Activated CD8-positive, alpha-beta T cell treated with anti-CD3 and anti-CD28 coated beads for 36 hours (primary cell): ENCODE measurements around the gene PLCB4. TPM values are rescaled to one million over a fixed set of nuclear protein-coding genes. Genes with fewer than 3 reads are reported as not detected.

Source experiments
- ATAC-seq: fragments of 200-7000 bp; cut with Tn5 transposase; one replicate; pipeline ENCODE4 v1.10.0; 2021; ENCODE audit warnings: mild to moderate bottlenecking, moderate library complexity
- CTCF ChIA-PET: fragments of 350-600 bp; sonication (Branson Sonifier 250); formaldehyde crosslinking; loops from one replicate; lab custom pipeline; 2021; ENCODE audit warnings: antibody characterized with exemption; lab: Charles Lee
- POLR2A ChIA-PET: fragments of 350-600 bp; sonication (Branson Sonifier 250); formaldehyde crosslinking; loops from one replicate; lab custom pipeline; 2021; ENCODE audit warnings: antibody characterized with exemption; lab: Charles Lee
- DNase-seq: peaks from one replicate; pipeline ENCODE4 v3.0.0-alpha.2; 2020
- H3K27ac Mint-ChIP-seq: one replicate; pipeline ENCODE4 v1.8.0; 2021; ENCODE audit warnings: mild to moderate bottlenecking, mixed read lengths
- H3K27me3 Mint-ChIP-seq: one replicate; pipeline ENCODE4 v1.8.0; 2021; ENCODE audit warnings: mixed read lengths
- H3K36me3 Mint-ChIP-seq: one replicate; pipeline ENCODE4 v1.8.0; 2021; ENCODE audit warnings: low read depth, mixed read lengths
- H3K4me1 Mint-ChIP-seq: one replicate; pipeline ENCODE4 v1.8.0; 2021; ENCODE audit warnings: low read depth, mixed read lengths
- H3K4me3 Mint-ChIP-seq: one replicate; pipeline ENCODE4 v1.8.0; 2021; ENCODE audit warnings: mild to moderate bottlenecking, moderate library complexity, mixed read lengths
- H3K9me3 Mint-ChIP-seq: one replicate; pipeline ENCODE4 v1.8.0; 2021; ENCODE audit warnings: mixed read lengths
- intact Hi-C: fragments of 100-400 bp; cut with micrococcal nuclease; formaldehyde crosslinking; loops from one replicate; pipeline ENCODE4 v1.10.0; 2022
- total RNA-seq, 2 experiments: library from RNA; stranded (reverse); gene quantifications; one replicate each; pipeline ENCODE4 v1.2.3, GENCODE V29; 2021
- TF ChIP-seq, protein P1 (sequence below): fragments of 200-600 bp; IDR thresholded peaks from one replicate; pipeline ENCODE4 v1.8.0; 2022; ENCODE audit warnings: antibody characterized with exemption, mild to moderate bottlenecking

Gene PLCB4
- total RNA-seq, 2 experiments from 2014 or later = not detected

DNA sequence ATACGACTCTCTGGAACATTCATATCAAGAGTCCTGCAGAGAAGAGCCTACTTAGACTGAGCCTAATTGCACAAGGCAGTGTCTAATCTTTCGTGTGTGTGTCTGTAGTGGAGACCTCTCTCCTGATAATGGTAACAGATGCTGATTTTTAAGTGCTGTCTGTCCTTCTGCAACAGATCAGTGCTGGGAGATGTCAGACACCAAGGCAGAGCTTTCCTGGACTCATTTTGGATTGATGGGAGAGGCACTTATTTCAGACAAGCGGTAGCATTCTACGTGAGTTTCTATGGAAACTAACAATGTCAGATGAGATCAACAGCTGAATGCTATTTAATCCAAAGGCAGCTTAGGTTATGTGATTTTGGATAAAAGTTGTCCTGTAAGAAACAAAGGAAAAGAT, 167.6 kb downstream of the PLCB4 start:
- Mint-ChIP-seq H3K9me3 (no peaks in the 10 kb centered on the region), H3K4me3 (no peak overlapping the region), H3K36me3 (no peaks in the 10 kb centered on the region), H3K27ac (no peak overlapping the region), H3K4me1 (no peaks in the 10 kb centered on the region), H3K27me3 (no peaks in the 10 kb centered on the region)
- DNase-seq (no peak), ATAC-seq (no peak)
- intact Hi-C loops = no loop called here
- TF ChIP-seq, protein P1, sequence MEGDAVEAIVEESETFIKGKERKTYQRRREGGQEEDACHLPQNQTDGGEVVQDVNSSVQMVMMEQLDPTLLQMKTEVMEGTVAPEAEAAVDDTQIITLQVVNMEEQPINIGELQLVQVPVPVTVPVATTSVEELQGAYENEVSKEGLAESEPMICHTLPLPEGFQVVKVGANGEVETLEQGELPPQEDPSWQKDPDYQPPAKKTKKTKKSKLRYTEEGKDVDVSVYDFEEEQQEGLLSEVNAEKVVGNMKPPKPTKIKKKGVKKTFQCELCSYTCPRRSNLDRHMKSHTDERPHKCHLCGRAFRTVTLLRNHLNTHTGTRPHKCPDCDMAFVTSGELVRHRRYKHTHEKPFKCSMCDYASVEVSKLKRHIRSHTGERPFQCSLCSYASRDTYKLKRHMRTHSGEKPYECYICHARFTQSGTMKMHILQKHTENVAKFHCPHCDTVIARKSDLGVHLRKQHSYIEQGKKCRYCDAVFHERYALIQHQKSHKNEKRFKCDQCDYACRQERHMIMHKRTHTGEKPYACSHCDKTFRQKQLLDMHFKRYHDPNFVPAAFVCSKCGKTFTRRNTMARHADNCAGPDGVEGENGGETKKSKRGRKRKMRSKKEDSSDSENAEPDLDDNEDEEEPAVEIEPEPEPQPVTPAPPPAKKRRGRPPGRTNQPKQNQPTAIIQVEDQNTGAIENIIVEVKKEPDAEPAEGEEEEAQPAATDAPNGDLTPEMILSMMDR = no peak
- ChIA-PET POLR2A (no interaction called here), CTCF (no interaction called here)

- intact Hi-C loops = no loop called here
- CTCF ChIA-PET = no interaction called here
- no peaks in the 10 kb centered on the region for H3K27me3 Mint-ChIP-seq
- no peaks in the 10 kb centered on the region for H3K9me3 Mint-ChIP-seq
- H3K36me3 Mint-ChIP-seq = no peaks in the 10 kb centered on the region
- no peak for ATAC-seq
- POLR2A ChIA-PET = no interaction called here
- DNase-seq = no peak
- no peaks in the 10 kb centered on the region for H3K4me1 Mint-ChIP-seq
- TF ChIP-seq, protein P1 = no peak
- H3K4me3 Mint-ChIP-seq = no peak overlapping the region
- H3K27ac Mint-ChIP-seq = no peak overlapping the region
Measured at GRCh38 chr20:9241232-9241692, 172.4 kb downstream of the PLCB4 start.

- CTCF ChIA-PET = no interaction called here
- Mint-ChIP-seq H3K4me3 (no peak overlapping the region), H3K36me3 (no peaks in the 10 kb centered on the region), H3K9me3 (no peaks in the 10 kb centered on the region), H3K27me3 (no peaks in the 10 kb centered on the region), H3K27ac (no peak overlapping the region), H3K4me1 (no peaks in the 10 kb centered on the region)
- TF ChIP-seq, protein P1 = no peak
- POLR2A ChIA-PET = no interaction called here
- DNase-seq = no peak
- intact Hi-C loops = no loop called here
- ATAC-seq = no peak
Measured at GRCh38 chr20:9241721-9242427, 173.0 kb downstream of the PLCB4 start.

- no peaks in the 10 kb centered on the region for H3K9me3 Mint-ChIP-seq
- H3K4me1 Mint-ChIP-seq = no peaks in the 10 kb centered on the region
- H3K4me3 Mint-ChIP-seq = no peak overlapping the region
- CTCF ChIA-PET = no interaction called here
- ATAC-seq = no peak
- TF ChIP-seq, protein P1 = no peak
- H3K36me3 Mint-ChIP-seq = no peaks in the 10 kb centered on the region
- no peak overlapping the region for H3K27ac Mint-ChIP-seq
- DNase-seq = no peak
- POLR2A ChIA-PET = no interaction called here
- H3K27me3 Mint-ChIP-seq = no peaks in the 10 kb centered on the region
- intact Hi-C loops = no loop called here
Measured at GRCh38 chr20:9243986-9244385, 175.1 kb downstream of the PLCB4 start.

GRCh38 chr20:9244811-9245210, 175.9 kb downstream of the PLCB4 start:
- Mint-ChIP-seq H3K4me1 (no peaks in the 10 kb centered on the region), H3K4me3 (no peak overlapping the region), H3K27me3 (no peaks in the 10 kb centered on the region), H3K36me3 (no peaks in the 10 kb centered on the region), H3K9me3 (no peaks in the 10 kb centered on the region), H3K27ac (no peak overlapping the region)
- intact Hi-C loops = no loop called here
- TF ChIP-seq, protein P1 = no peak
- DNase-seq = no peak
- ChIA-PET CTCF (no interaction called here), POLR2A (no interaction called here)
- no peak for ATAC-seq
